Cardiac septum (tissue), 1 donor: ENCODE measurements around the gene ATG101. TPM values are rescaled to one million over a fixed set of nuclear protein-coding genes. Genes with fewer than 3 reads are reported as not detected.
A peak's percentile ranks its signal among the peaks of the same experiment; 100 is the strongest.

ENCODE experiments used
- DNase-seq: peaks from one replicate; pipeline ENCODE4 v3.0.0-alpha.2; 2020; ENCODE audit warnings: low spot score
- intact Hi-C: fragments of 100-400 bp; cut with DNase I; formaldehyde crosslinking; loops from one replicate; pipeline ENCODE4 v1.14.0; 2022
- total RNA-seq: library from RNA; stranded (reverse); fragmentation: NEBNext Ultra II Directional; extraction: Animal tissue kit (Norgen Biotek cat#: 25700); gene quantifications from one replicate; pipeline ENCODE4 v1.2.1, GENCODE V29; 2021
- donor health status: DM: no; HTN: no; CAD: no.

Gene ATG101
- total RNA-seq, 1 donor from 2014 or later, result 23.2 TPM

- no peak for DNase-seq
- intact Hi-C loops, result loop anchor here (2.0 to 10.0 kb wide), 2 partner anchors 13 to 1007 kb away; partner anchors contain the start of gene NR4A1
Measured at GRCh38 chr12:52037248-52037861, 32.4 kb upstream of the ATG101 start.

GRCh38 chr12:52038447-52038846 lies 31.3 kb upstream of the ATG101 start:
- intact Hi-C loops, result loop anchor here (10.0 kb wide), 1 partner anchor 1006 kb away; no protein-coding TSS in a partner anchor
- no peak for DNase-seq

- intact Hi-C loops, result loop anchor here (5.0 to 10.0 kb wide), 2 partner anchors 156 to 834 kb away; no protein-coding TSS in a partner anchor
- no peak for DNase-seq
Measured at GRCh38 chr12:52041035-52041434, 28.7 kb upstream of the ATG101 start.

GRCh38 chr12:52041695-52042123 lies 28.1 kb upstream of the ATG101 start:
- peak; percentile 87 for DNase-seq
- intact Hi-C loops, result loop anchor here (5.0 to 10.0 kb wide), 2 partner anchors 156 to 833 kb away; no protein-coding TSS in a partner anchor

- intact Hi-C loops, result loop anchor here (5.0 to 10.0 kb wide), 2 partner anchors 154 to 832 kb away; no protein-coding TSS in a partner anchor
- DNase-seq, result no peak
Measured at GRCh38 chr12:52042706-52043385, 26.9 kb upstream of the ATG101 start.

- DNase-seq, result peak; percentile 89
- intact Hi-C loops, result loop anchor here (2.0 to 10.0 kb wide), 3 partner anchors 17 to 831 kb away; no protein-coding TSS in a partner anchor
Measured at GRCh38 chr12:52043386-52044212, 26.2 kb upstream of the ATG101 start.

GRCh38 chr12:52044292-52044983 lies 25.3 kb upstream of the ATG101 start:
- DNase-seq, result peak; percentile 91
- intact Hi-C loops, result loop anchor here (2.0 to 10.0 kb wide), 3 partner anchors 18 to 830 kb away; no protein-coding TSS in a partner anchor

GRCh38 chr12:52045794-52046199 lies 24.0 kb upstream of the ATG101 start:
- intact Hi-C loops, result loop anchor here (2.0 to 10.0 kb wide), 2 partner anchors 19 to 829 kb away; no protein-coding TSS in a partner anchor
- DNase-seq, result peak; percentile 82

- intact Hi-C loops, result loop anchor here (10.0 kb wide), 1 partner anchor 828 kb away; no protein-coding TSS in a partner anchor
- DNase-seq, result no peak
Measured at GRCh38 chr12:52046859-52047258, 22.9 kb upstream of the ATG101 start.

- DNase-seq, result no peak
Measured at GRCh38 chr12:52049286-52049685, 20.5 kb upstream of the ATG101 start.

GRCh38 chr12:52049688-52050087 lies 20.1 kb upstream of the ATG101 start:
- DNase-seq, result no peak
- intact Hi-C loops, result loop anchor here (2.0 to 10.0 kb wide), 2 partner anchors 13 to 825 kb away; no protein-coding TSS in a partner anchor

More at GRCh38 chr12:52049286-52049685, 20.5 kb upstream of the ATG101 start:
- intact Hi-C loops, result loop anchor here (10.0 kb wide), 1 partner anchor 826 kb away; no protein-coding TSS in a partner anchor

- intact Hi-C loops, result loop anchor here (2.0 kb wide), 1 partner anchor 13 kb away; no protein-coding TSS in a partner anchor
- no peak for DNase-seq
Measured at GRCh38 chr12:52050116-52050757, 19.5 kb upstream of the ATG101 start.

- intact Hi-C loops, result loop anchor here (1.0 to 2.0 kb wide), 3 partner anchors 14 to 26 kb away; partner anchors contain the start of gene ATG101
- DNase-seq, result peak; percentile 98
Measured at GRCh38 chr12:52050758-52051541, 18.8 kb upstream of the ATG101 start, which contains the start of gene NR4A1. Gene NR4A1 (plus strand): TSS chr12:52051442. CDS start chr12:52054329, 2,887 bp downstream.

GRCh38 chr12:52052468-52053186 lies 17.2 kb upstream of the ATG101 start:
- DNase-seq, result no peak
- intact Hi-C loops, result no loop called here

GRCh38 chr12:52053536-52054209 lies 16.1 kb upstream of the ATG101 start:
- intact Hi-C loops, result no loop called here
- no peak for DNase-seq

GRCh38 chr12:52054231-52054832 lies 15.4 kb upstream of the ATG101 start:
- intact Hi-C loops, result no loop called here
- DNase-seq, result no peak
